Stimulated activated effector memory CD8-positive, alpha-beta T cell treated with anti-CD3 and anti-CD28 coated beads, Interleukin-12 subunit alpha, Interleukin-12 subunit beta, amount 100 ng/mL, for 72 hours (primary cell): ENCODE measurements around the gene CBX5.
"Not testable (repeated sequence)": the region's sequence is repeated elsewhere in the genome, so short reads cannot be mapped to it uniquely, and the experiment has no call there.

ENCODE experiments used
- ATAC-seq: fragments of 150-1000 bp; cut with Tn5 transposase; 2 replicates; pipeline ENCODE4 v1.10.0; 2021
- DNase-seq, 2 donors: peaks; one replicate each; pipeline ENCODE4 v3.0.0; 2021 to 2022; ENCODE audit warnings: low spot score in 2 of 2
- H3K27ac Mint-ChIP-seq: one replicate; pipeline ENCODE4 v1.8.0; 2022; ENCODE audit warnings: mild to moderate bottlenecking, mixed read lengths
- H3K36me3 Mint-ChIP-seq: one replicate; pipeline ENCODE4 v1.8.0; 2022; ENCODE audit warnings: mild to moderate bottlenecking, mixed read lengths
- H3K4me1 Mint-ChIP-seq: one replicate; pipeline ENCODE4 v1.8.0; 2022; ENCODE audit warnings: mixed read lengths
- H3K4me3 Mint-ChIP-seq: one replicate; pipeline ENCODE4 v1.8.0; 2022; ENCODE audit warnings: mild to moderate bottlenecking, mixed read lengths
- H3K9me3 Mint-ChIP-seq: one replicate; pipeline ENCODE4 v1.8.0; 2022; ENCODE audit warnings: mixed read lengths

The CBX5 gene

DNA sequence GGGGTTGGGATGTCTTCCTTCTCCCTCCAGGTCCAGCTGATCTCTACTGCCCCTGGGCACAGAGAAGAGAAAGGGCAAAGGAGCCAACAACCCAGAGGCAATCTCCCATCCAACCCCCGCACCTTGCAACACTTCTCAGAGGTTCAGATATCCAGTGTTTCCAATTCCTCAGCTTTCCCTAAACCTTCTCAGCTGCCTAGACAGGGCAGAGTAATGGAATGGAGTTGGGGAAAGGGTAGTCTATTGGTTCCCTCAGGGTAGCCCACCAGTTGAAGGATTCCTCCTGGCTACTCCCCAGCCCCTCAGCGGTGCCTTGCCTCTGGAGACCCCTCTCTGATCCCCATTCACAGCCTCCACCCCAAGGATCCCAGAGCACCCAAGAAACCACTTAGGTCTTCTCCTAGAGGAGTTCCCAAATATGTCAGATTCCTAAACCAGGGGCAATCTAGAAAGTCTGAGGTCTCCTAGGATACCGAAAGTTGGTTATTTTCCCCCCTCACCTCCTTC, 20.4 kb upstream of the CBX5 start:
- H3K4me3 Mint-ChIP-seq, result peak overlapping the region; percentile 45
- H3K36me3 Mint-ChIP-seq, result no peaks in the 10 kb centered on the region
- ATAC-seq (no peak), DNase-seq (no peak)
- H3K27ac Mint-ChIP-seq, result no peak overlapping the region
- H3K9me3 Mint-ChIP-seq, result no peaks in the 10 kb centered on the region
- peaks cover 54% of the 10 kb centered on the region for H3K4me1 Mint-ChIP-seq

DNA sequence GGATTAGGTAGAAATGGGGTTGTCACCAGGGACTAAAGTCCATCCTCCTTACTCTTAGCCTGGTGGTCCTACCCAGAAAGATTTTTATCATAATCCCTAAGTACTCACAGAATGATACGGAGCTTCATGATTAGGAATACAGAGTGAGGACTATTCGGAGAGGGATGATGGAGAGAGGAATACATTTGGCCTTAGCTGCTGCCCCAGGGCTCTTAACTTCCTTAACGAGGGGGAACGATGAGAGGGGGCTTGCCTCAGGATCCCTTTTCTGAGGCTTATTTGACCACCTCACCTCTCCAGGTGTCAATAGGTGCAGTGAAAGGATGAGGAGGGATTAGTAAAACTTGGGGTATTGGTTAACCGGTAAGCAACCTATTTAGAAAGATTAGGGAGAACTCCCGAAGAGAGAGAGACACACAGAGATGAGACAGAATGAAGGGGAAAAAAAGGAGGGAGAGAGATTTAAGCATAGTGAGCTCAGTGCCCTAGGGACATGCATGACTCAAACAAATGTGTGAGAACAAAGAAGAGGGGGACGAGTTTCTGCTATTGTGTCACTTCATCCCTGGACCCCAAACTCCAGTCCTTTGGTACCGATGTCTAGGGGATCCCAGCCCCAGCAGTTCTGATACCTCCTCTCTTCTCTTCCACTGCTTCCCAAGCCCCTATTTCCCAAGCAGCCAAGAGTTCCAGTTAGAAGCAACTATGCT, 19.7 kb upstream of the CBX5 start:
- ATAC-seq (no peak), DNase-seq (no peak)
- H3K9me3 Mint-ChIP-seq, result no peaks in the 10 kb centered on the region
- peak overlapping the region; percentile 30 for H3K27ac Mint-ChIP-seq
- peaks cover 53% of the 10 kb centered on the region for H3K4me1 Mint-ChIP-seq
- H3K36me3 Mint-ChIP-seq, result no peaks in the 10 kb centered on the region
- peak overlapping the region; percentile 45 for H3K4me3 Mint-ChIP-seq

DNA sequence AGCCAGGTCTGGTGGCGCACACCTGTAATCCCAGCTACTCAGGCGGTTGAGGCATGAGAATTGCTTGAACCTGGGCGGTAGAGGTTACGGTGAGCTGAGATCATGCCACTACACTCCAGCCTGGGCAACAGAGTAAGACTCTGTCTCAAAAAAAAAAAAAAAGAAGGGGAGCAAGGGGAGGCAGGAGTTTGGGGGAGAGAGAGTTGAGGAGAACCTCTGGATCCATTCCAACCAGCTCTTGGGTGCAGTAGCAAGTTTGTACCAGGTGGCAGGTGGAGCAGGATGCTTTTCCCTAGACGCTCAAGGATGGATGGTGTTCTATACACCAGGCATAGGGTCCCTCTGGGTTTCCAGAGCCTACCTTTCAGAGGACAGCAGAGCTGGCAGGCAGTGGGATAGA, 19.0 kb upstream of the CBX5 start:
- no peak for ATAC-seq
- H3K36me3 Mint-ChIP-seq, result no peaks in the 10 kb centered on the region
- H3K4me1 Mint-ChIP-seq, result peaks cover 45% of the 10 kb centered on the region
- H3K27ac Mint-ChIP-seq, result no peak overlapping the region
- H3K9me3 Mint-ChIP-seq, result no peaks in the 10 kb centered on the region
- no peak for DNase-seq
- H3K4me3 Mint-ChIP-seq, result no peak overlapping the region

DNA sequence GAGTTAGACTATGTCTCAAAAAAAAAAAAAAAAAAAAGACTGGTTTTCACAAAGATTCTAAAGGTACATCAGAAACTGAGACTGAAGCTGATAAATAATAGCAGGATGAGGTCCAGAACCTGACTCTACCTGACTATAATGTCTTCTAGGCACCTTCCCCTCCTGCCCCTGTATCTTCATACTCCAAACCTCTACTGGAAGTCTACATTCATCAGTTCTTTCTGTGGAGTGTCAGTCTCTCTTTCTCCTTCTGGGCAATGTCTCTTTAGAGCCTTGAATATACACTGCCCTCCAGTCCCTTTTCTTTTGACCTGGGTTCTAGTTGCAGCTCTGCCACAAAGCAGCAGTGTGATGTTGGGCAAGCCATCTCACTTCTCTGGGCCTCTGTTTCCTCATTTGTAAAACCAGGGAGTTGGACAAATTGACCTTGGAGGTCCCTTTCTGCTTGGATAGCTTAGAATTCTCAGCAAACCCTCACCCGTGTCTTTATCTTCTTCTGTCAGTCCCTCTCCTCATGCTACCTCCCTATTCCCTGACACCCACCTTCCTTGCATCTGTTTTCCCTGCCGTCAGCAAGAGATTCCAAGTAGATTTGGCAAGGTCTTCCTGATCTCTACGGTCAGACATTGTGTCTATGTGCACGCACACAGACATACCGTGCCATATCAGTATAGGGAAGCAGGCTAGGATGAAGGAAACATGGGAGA, 16.6 kb upstream of the CBX5 start:
- Mint-ChIP-seq H3K4me1 (peaks cover 29% of the 10 kb centered on the region), H3K36me3 (no peaks in the 10 kb centered on the region), H3K4me3 (no peak overlapping the region), H3K27ac (no peak overlapping the region), H3K9me3 (no peaks in the 10 kb centered on the region)
- ATAC-seq (no peak), DNase-seq (no peak)

DNA sequence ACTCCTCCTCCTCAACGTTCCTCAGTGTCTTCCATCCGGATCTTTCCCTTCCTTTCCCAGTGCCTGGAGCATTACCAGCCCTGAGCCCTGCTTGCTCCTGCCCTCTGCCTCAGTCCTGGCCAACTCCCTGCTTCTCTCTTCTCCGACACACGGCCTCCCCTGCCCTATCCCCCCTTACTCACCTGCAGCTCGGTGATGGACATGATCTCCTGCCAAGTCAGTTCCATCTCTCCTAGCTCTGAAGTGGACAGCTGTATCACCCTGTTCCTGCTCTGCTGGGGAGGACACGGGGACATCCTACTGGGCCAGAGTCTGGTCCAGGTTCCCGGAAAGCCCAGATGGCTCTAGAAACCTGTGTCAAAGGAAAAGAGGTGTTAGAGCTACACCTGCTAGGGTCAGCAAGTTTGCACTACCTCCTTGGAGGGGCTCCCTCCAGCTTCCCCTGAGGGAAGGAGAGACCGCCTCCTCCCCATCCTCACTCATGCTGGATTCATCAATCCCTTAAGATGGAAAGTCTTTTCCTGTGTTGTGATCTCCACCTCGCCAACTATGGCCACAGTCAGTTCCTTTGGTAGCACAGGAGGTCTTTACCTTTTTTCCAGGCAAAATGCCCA, 15.1 kb upstream of the CBX5 start:
- Mint-ChIP-seq H3K4me3 (no peak overlapping the region), H3K27ac (no peak overlapping the region)
- ATAC-seq, result no peak

DNA sequence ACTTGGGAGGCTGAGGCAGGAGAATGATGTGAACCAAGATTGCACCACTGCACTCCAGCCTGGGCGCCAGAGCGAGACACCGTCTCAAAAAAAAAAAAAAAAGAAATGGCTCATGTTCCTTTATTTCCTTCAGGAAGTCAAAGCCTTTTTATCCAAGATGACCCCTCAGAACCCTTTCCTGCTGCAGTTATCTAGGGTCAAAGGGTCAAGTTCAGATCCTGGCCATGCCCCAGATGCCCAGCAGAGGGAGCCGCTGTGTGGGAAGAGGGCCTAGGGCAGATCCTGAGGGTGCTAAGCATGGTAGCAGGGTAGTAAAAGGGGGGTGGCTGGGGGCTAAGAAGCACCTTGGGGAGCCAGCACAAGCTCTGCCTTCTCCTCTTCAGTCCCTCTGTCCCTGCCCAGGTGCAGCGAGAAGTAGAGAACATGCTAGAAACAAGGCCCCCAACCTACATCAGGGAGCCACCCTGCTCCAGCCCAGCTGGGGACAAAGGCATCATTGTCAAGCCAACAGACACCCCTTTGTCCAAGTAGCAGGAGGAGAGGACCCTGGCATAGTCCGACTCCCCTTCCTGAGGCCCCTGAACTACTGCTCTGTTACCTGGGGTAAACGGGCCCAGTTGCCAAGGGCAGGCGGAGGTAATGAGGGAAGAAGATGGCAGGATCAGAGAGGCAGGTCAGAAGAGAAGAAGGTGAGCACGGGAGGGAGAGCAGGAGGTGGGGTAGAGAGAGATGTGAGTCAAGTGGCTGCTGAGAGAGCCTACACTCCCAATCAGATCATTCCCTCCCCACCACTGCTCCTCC, 14.4 kb upstream of the CBX5 start:
- no peak overlapping the region for H3K27ac Mint-ChIP-seq
- H3K4me3 Mint-ChIP-seq, result no peak overlapping the region
- H3K9me3 Mint-ChIP-seq, result no peaks in the 10 kb centered on the region
- peak; percentile 73 for ATAC-seq
- peak; percentile 52 to 82 for DNase-seq
- H3K4me1 Mint-ChIP-seq, result peaks cover 9% of the 10 kb centered on the region
- H3K36me3 Mint-ChIP-seq, result peaks cover 4% of the 10 kb centered on the region

More for the DNA sequence above, 15.1 kb upstream of the CBX5 start:
- Mint-ChIP-seq H3K36me3 (peaks cover 4% of the 10 kb centered on the region), H3K4me1 (peaks cover 15% of the 10 kb centered on the region), H3K9me3 (no peaks in the 10 kb centered on the region)
- no peak for DNase-seq

DNA sequence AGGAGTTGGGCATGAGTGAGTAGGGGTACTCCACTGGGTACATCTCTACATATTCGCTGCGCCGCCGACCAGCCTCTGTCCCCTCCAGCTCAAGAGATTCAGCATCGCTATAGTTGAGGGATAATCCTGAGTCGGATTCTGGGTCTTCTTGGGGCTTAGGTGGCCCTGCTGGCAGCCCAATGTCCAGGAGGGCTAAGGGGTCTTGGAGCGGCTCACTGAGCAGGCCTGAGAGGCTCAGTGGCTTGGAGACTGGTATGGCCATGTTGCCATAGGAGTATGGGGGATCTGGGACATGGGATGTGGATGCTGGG, 13.0 kb upstream of the CBX5 start:
- DNase-seq (no peak), ATAC-seq (no peak)
- Mint-ChIP-seq H3K9me3 (no peaks in the 10 kb centered on the region), H3K27ac (no peak overlapping the region), H3K4me1 (peaks cover 7% of the 10 kb centered on the region), H3K36me3 (peaks cover 4% of the 10 kb centered on the region), H3K4me3 (no peak overlapping the region)

DNA sequence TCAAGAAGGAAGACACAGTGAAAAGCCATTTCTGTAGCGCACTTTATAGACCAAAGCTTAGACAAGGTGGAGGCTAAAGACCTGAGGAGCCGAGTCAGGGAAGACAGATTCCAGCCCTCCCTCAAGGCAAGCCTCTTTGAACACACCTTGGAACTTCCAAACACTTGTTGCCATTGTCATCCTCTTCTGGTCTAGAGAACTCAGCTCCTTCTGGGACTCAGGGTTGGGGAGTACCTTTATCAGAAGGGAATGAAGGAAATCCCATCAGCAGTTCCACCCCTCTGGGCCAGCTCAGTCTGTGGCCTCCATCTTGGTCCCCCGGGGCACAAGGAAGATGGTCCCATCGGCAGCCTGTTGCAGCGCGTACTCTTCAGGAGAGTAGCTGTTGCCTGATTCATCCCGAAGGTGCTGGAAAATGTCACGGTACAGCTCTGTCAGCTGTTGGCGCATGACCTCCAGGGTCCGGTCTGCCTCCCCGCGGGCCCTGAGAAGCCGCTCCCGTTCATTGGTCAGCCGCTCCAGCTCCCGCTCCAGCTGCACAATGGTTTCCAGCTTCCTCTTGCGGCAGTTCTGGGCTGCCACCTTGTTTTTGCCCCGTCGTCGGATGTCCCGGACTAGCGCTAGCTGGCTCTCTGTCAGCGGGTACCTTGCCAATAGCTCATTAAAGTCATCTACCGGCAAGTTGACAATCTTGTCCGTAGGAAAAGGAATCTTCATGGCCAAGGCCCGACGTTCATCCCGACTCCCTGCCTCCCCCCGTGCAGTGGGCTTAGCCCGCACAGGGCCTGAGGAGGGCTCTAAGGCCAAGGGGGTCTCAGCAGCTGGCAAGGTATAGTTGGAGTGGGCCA, 12.4 kb upstream of the CBX5 start:
- DNase-seq, result no peak
- ATAC-seq, result no peak
- no peak overlapping the region for H3K27ac Mint-ChIP-seq
- H3K36me3 Mint-ChIP-seq, result peaks cover 4% of the 10 kb centered on the region
- no peak overlapping the region for H3K4me3 Mint-ChIP-seq
- peaks cover 9% of the 10 kb centered on the region for H3K4me1 Mint-ChIP-seq
- H3K9me3 Mint-ChIP-seq, result no peaks in the 10 kb centered on the region

DNA sequence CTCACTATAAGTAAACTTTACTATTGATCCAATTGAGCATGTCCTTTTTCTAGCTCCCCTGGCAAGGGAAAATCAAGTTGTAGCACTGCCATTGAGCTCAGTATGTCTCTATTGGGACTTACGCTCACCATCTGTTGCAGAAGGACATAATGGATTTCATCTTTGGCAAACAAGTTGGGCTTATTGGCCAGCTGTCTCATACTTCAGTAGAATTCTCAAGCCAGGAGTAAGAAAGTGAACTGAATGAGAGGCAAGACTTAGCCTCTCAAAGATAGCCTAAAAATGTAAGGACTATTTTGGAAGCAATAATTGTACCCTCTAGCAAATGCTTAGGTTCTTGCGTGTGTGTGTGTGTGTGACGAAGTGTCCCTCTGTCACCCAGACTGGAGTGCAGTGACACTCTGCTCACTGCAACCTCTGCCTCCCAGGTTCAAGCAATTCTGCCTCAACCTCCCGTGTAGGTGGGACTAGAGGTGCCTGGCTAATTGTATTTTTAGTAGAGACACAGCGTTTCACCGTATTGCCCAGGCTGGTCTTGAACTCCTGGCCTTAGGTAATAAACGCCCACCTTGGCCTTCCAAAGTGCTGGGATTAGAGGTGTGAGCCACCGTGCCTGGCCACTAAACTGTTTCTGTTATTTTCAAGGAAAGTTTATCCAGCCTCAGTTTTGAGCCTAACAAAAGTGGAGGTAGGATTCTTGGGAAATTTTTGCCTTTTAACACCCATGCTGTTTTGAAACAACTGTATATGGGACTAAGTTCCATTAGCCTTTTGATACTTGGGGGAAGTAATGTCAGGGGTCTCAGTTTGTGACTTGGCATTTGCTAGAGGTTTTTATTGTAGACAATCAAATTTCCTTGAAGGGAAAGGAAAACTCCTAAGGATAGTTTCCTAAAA, 7.6 kb upstream of the CBX5 start:
- Mint-ChIP-seq H3K27ac (peak overlapping the region; percentile 70), H3K36me3 (peaks cover 4% of the 10 kb centered on the region), H3K4me1 (peaks cover 45% of the 10 kb centered on the region), H3K9me3 (no peaks in the 10 kb centered on the region), H3K4me3 (no peak overlapping the region)
- DNase-seq (no peak), ATAC-seq (peak; percentile 14)

DNA sequence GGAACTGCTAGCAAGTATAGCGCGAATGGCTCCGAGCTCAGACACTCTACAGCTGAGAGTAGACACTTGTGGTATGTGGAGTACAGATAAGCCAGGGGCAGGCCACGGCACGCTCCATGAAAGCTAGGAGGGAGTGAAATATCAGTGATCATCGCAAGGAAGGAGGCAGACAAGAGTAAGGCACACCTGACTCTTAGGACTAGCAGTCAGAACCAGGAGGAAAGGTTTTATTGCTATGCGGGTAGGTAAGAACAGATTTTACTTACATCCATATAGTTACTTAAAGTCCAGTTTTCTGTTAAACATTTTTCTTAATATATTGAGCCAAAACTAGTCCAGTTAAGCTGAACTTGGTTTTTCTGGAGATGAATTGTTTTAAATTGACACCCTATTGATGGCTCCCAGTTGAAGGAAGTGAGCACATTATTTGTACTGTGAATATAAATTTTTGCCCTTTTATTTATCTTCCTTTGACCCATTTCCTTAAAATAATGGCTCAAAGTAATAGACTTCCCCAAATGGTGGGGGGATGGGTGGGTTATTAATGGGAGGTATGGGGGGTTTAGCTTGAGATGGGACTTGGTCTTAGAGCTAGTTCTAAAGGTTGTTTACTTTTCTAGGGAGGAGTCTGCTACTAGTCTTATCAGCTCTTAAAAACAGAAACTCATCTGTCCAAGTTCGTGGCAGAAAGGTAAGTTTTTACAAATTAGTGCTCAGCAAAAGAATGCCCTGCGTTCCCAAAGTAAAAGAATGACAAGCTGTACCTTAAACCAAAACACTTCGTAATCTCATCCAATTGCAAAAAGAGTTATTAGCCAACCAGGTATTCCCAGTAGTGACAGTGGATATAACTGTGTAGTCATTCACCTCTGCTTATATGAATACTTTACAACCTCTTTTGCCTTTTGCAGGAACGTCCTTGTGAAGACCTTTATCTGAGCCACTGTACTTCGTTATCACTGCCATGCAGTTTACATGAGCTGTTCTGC, 6.4 kb upstream of the CBX5 start:
- ATAC-seq, result no peak
- Mint-ChIP-seq H3K27ac (peak overlapping the region; percentile 70), H3K4me3 (no peak overlapping the region), H3K4me1 (peaks cover 49% of the 10 kb centered on the region), H3K36me3 (peaks cover 4% of the 10 kb centered on the region), H3K9me3 (no peaks in the 10 kb centered on the region)
- DNase-seq, result no peak

DNA sequence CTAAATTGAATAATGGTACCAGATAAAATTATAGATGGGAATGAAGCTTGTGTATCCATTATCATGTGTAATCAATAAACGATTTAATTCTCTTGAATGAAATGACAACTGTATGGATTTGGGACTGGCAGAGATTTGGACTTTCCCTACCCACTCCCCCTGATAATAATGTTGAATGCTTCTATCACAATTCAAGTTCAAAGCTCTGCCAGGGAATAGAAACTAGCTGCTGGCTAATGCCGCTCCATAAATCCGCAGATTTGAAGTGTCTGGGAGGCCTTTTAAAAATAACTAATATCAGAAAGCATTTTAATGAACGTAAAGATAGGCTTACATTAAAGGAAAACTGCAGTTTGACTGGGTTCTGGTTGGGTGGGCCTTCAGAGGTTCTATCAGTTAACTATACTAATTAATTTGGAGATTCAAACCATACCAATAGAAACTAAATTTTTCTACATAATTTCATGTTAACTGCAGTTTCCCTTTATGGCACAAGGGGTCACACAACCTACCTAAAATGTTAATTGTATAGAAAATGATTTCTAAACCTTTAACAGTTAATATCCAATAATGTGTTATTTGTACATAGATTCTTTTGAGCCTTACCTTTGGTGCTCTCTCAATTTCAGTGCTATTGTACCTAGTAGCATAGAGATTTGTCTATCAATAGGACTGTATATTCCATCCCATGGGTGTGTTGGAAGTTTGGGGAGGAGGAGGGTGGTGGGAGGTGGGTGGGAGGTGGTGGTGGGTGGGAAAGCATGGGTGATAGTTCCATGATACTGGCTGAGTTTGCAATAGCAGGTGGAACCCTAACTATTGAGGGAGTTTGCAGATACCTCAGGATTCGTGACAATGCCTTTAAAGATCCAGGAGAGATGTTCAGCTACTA, 5.5 kb upstream of the CBX5 start:
- H3K4me1 Mint-ChIP-seq, result peaks cover 49% of the 10 kb centered on the region
- ATAC-seq, result no peak

DNA sequence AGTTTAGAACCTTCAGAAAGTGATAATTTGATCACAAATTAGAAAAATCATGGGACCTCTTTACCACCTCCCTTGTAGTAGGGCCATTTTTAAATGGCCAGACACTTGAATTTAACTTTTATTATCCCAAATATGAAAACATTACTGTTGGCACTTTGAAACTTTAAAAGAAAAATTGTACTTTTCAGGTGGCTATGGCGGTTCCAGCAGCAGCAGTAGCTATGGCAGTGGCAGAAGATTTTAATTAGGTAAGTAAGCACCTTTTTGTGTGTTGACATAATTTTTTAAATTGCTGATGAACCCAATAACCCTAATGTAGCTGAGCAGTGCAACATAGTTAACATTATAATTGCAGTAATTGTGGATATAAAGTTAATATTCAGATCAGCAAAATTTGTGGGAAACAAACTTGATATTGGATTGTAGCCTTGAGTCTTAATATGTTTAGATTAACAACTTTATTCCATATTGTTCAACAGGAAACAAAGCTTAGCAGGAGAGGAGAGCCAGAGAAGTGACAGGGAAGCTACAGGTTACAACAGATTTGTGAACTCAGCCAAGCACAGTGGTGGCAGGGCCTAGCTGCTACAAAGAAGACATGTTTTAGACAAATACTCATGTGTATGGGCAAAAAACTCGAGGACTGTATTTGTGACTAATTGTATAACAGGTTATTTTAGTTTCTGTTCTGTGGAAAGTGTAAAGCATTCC, 4.3 kb upstream of the CBX5 start:
- peaks cover 49% of the 10 kb centered on the region for H3K4me1 Mint-ChIP-seq
- H3K9me3 Mint-ChIP-seq, ATAC-seq, H3K36me3 Mint-ChIP-seq, DNase-seq, H3K27ac Mint-ChIP-seq, H3K4me3 Mint-ChIP-seq: not testable (repeated sequence)

More for the DNA sequence above, 5.5 kb upstream of the CBX5 start:
- no peak for DNase-seq
- Mint-ChIP-seq H3K27ac (peak overlapping the region; percentile 70), H3K9me3 (no peaks in the 10 kb centered on the region), H3K36me3 (peaks cover under 1% of the 10 kb centered on the region), H3K4me3 (no peak overlapping the region)
